Colonic mucosa (tissue), 4 donors: Measurements from ENCODE around the gene ATG7. TPM values are rescaled to one million over a fixed set of nuclear protein-coding genes. Genes with fewer than 3 reads are reported as not detected.

ENCODE experiments used
- DNase-seq: peaks from one replicate; pipeline ENCODE4 v3.0.0-alpha.2; 2020
- H3K27ac ChIP-seq: fragments of 200-600 bp; one replicate; pipeline ENCODE4 v1.8.0; 2021
- H3K27me3 ChIP-seq: fragments of 200-600 bp; one replicate; pipeline ENCODE4 v1.8.0; 2021
- H3K36me3 ChIP-seq: fragments of 200-600 bp; one replicate; pipeline ENCODE4 v1.8.0; 2021
- H3K4me1 ChIP-seq: fragments of 200-600 bp; one replicate; pipeline ENCODE4 v1.8.0; 2021; ENCODE audit warnings: mild to moderate bottlenecking
- H3K4me3 ChIP-seq: fragments of 200-600 bp; one replicate; pipeline ENCODE4 v1.8.0; 2021
- H3K9ac ChIP-seq, 2 donors: one replicate each; pipeline ENCODE4 v1.7.0; 2013; ENCODE audit warnings: control low read depth in 2 of 2, low read depth in 2 of 2, low read length in 2 of 2
- H3K9me3 ChIP-seq: fragments of 200-600 bp; one replicate; pipeline ENCODE4 v1.8.0; 2021
- CTCF ChIP-seq: fragments of 200-600 bp; IDR thresholded peaks from one replicate; pipeline ENCODE4 v1.8.0; 2022; ENCODE audit warnings: antibody characterized with exemption, mild to moderate bottlenecking
- intact Hi-C: fragments of 100-400 bp; cut with DNase I; formaldehyde crosslinking; loops from one replicate; pipeline ENCODE4 v1.14.1; 2022
- total RNA-seq, 2 donors: library from RNA; stranded (reverse); fragmentation: NEBNext Ultra II Directional in 1 of 2; extraction: Animal tissue kit (Norgen Biotek cat#: 25700) in 1 of 2; gene quantifications; one replicate each; pipeline ENCODE4 v1.2.1, GENCODE V29; 2021
- donor health status: healthy.
- donor health status: DM: no; HTN: no; CAD: no.
- donor health status: DM: no; HTN: no; CAD: no.

The ATG7 gene
- total RNA-seq, 2 donors from 2014 or later = 31.9 to 32.0 TPM

GRCh38 chr3:11574981-11575669, 302.9 kb downstream of the ATG7 start:
- no peak for TF ChIP-seq CTCF
- Histone ChIP-seq H3K36me3 (no peaks in the 10 kb centered on the region), H3K27me3 (no peaks in the 10 kb centered on the region), H3K27ac (no peak overlapping the region), H3K4me3 (no peak overlapping the region), H3K9me3 (no peaks in the 10 kb centered on the region), H3K4me1 (no peaks in the 10 kb centered on the region), H3K9ac (no peak overlapping the region)
- intact Hi-C loops = no loop called here
- DNase-seq = no peak

GRCh38 chr3:11575677-11576076, 303.5 kb downstream of the ATG7 start:
- Histone ChIP-seq H3K9ac (no peak overlapping the region), H3K9me3 (no peaks in the 10 kb centered on the region), H3K4me3 (no peak overlapping the region), H3K4me1 (no peaks in the 10 kb centered on the region), H3K27ac (no peak overlapping the region), H3K27me3 (no peaks in the 10 kb centered on the region), H3K36me3 (no peaks in the 10 kb centered on the region)
- DNase-seq = no peak
- no peak for TF ChIP-seq CTCF
- intact Hi-C loops = no loop called here

- no peak for TF ChIP-seq CTCF
- no peak for DNase-seq
- no peaks in the 10 kb centered on the region for H3K36me3 ChIP-seq
- no peak overlapping the region for H3K27ac ChIP-seq
- no peaks in the 10 kb centered on the region for H3K9me3 ChIP-seq
- intact Hi-C loops = no loop called here
- no peak overlapping the region for H3K4me3 ChIP-seq
- H3K9ac ChIP-seq = no peak overlapping the region
- H3K27me3 ChIP-seq = no peaks in the 10 kb centered on the region
- peaks cover 2% of the 10 kb centered on the region for H3K4me1 ChIP-seq
These were observed 304.3 kb downstream of the ATG7 start for GRCh38 chr3:11576453-11576852.

- H3K9me3 ChIP-seq = no peaks in the 10 kb centered on the region
- intact Hi-C loops = no loop called here
- TF ChIP-seq CTCF = no peak
- H3K9ac ChIP-seq = no peak overlapping the region
- no peak for DNase-seq
- H3K27ac ChIP-seq = no peak overlapping the region
- no peaks in the 10 kb centered on the region for H3K27me3 ChIP-seq
- peaks cover 6% of the 10 kb centered on the region for H3K4me1 ChIP-seq
- H3K36me3 ChIP-seq = no peaks in the 10 kb centered on the region
- H3K4me3 ChIP-seq = no peak overlapping the region
These were observed 306.0 kb downstream of the ATG7 start for GRCh38 chr3:11578169-11578568.

GRCh38 chr3:11580645-11581044, 308.4 kb downstream of the ATG7 start:
- no peaks in the 10 kb centered on the region for H3K9me3 ChIP-seq
- no peak for TF ChIP-seq CTCF
- H3K27ac ChIP-seq = no peak overlapping the region
- no peaks in the 10 kb centered on the region for H3K27me3 ChIP-seq
- H3K36me3 ChIP-seq = no peaks in the 10 kb centered on the region
- intact Hi-C loops = no loop called here
- H3K9ac ChIP-seq = no peak overlapping the region
- H3K4me1 ChIP-seq = peaks cover 6% of the 10 kb centered on the region
- H3K4me3 ChIP-seq = no peak overlapping the region
- no peak for DNase-seq
